ENCODE measurements around the gene RAD51B. TPM values are rescaled to one million over a fixed set of nuclear protein-coding genes. Genes with fewer than 3 reads are reported as not detected.
"Not testable (repeated sequence)": the region's sequence is repeated elsewhere in the genome, so short reads cannot be mapped to it uniquely, and the experiment has no call there.

Gene RAD51B
- total RNA-seq, 1 donor from 2014 or later: 2.5 TPM

GRCh38 chr14:68749487-68750475 is 930.2 kb downstream of the RAD51B start:
- intact Hi-C loops (cut with DNase I): no loop called here
- ATAC-seq (ENCODE audit: poor library complexity): no peak
- no peak for DNase-seq

DNA sequence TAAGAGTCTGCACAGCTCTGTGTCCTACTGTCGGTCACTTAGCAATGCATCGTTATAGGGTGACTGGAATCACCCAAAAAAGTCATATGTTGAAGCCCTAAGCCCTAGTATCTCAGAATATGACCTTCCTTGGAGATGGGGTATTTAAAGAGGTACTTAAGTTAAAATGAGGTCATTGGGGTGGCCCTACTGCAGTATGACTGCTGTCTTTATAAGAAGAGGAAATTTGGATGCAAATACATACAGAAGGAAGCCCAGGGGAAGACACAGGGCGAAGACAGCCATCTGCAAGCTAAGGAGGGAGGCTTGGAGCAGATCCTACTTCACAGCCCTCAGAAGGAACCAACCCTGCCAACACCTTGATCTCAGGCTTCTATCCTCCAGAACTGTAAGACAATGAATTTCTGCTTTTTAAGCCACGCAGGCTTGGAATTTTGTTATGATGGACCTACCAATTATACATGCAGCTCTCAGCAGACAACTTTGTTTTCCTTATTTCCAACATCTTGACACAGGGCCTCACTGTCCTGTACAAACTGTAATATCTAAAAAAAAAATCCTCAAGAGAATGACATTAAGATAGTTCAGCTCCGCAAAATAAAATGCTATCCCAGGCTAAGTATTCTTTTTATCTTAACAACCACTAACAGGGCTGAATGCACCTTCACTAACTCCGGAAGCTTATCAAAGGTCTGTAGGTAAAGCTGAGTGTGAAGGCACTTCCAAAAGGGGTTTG is 932.9 kb downstream of the RAD51B start:
- ATAC-seq (ENCODE audit: poor library complexity) (no peak), DNase-seq (no peak)
- intact Hi-C loops (cut with DNase I): no loop called here

- no peak for ATAC-seq (ENCODE audit: poor library complexity)
These were observed 934.1 kb downstream of the RAD51B start for GRCh38 chr14:68753690-68754089.

DNA sequence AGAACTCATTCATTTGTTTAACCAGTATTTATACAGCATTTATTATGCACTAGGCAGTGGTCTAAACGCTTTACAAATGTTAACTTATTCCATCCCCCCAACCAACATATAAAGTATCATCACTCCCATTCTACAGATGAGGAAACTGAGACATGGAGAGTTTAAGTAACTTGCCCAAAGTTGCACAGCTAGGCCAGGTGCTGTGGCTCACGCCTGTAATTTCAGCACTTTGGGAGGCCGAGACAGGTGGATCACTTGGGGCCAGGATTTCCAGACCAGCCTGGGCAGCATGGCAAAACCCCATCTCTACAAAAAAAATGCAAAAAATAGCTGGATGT is 935.4 kb downstream of the RAD51B start:
- intact Hi-C loops (cut with DNase I): no loop called here
- no peak for DNase-seq
- no peak for ATAC-seq (ENCODE audit: poor library complexity)

More at GRCh38 chr14:68753690-68754089, 934.1 kb downstream of the RAD51B start:
- DNase-seq: no peak
- intact Hi-C loops (cut with DNase I): no loop called here

GRCh38 chr14:68756000-68756481 is 936.5 kb downstream of the RAD51B start:
- no peak for DNase-seq
- intact Hi-C loops (cut with DNase I): no loop called here
- ATAC-seq (ENCODE audit: poor library complexity): no peak

DNA sequence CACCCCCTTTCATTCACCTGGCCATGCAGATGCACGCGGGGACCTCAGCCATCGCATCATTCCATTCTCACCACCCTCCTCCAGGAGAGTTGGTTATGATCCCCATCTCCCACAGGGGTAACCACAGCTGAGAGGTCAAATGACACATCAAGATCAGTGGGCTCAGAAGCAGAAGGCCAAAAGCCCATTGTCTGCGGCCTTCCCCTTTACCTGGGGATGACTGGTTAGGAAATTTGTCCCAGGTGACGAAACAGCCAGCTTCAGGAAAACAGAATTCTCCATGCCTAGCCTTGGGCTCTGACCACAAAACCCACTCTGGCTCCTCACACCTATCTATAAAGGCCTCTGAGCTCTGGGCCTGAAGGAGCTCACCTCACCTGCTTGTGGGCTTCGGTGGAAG is 937.2 kb downstream of the RAD51B start:
- no peak for DNase-seq
- ATAC-seq (ENCODE audit: poor library complexity): no peak
- intact Hi-C loops (cut with DNase I): no loop called here

GRCh38 chr14:68757618-68758081 is 938.1 kb downstream of the RAD51B start:
- ATAC-seq (ENCODE audit: poor library complexity): peak; percentile 67
- intact Hi-C loops (cut with DNase I): no loop called here
- peak; percentile 73 for DNase-seq

DNA sequence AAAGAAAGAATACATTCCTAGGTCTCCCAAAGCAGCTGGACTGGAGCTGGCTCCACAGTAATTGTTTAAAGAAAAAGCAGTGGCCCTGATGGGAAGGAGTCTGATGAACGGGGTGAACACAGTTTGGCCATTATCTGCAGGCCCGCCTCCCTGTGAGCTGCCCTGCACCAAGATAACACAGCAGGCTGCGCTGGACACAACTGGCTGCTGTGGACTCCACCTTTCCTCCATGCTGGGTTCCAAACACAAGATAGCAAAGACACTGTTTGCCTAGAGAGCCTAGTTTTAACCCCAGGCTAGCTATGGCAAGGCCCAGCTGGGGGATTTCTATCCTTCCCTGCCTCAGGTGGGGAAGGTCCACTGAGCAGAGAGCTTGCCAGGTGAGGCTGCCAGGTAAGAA is 938.7 kb downstream of the RAD51B start:
- intact Hi-C loops (cut with DNase I): no loop called here
- ATAC-seq (ENCODE audit: poor library complexity): no peak
- DNase-seq: no peak

- ATAC-seq (ENCODE audit: poor library complexity) (no peak), DNase-seq (no peak)
- intact Hi-C loops (cut with DNase I): no loop called here
These were observed 939.5 kb downstream of the RAD51B start for GRCh38 chr14:68759017-68759560.

GRCh38 chr14:68759937-68760336 is 940.4 kb downstream of the RAD51B start:
- intact Hi-C loops (cut with DNase I): no loop called here
- no peak for ATAC-seq (ENCODE audit: poor library complexity)
- no peak for DNase-seq

- no peak for ATAC-seq (ENCODE audit: poor library complexity)
- intact Hi-C loops (cut with DNase I): no loop called here
These were observed 941.2 kb downstream of the RAD51B start for GRCh38 chr14:68760761-68761160.

DNA sequence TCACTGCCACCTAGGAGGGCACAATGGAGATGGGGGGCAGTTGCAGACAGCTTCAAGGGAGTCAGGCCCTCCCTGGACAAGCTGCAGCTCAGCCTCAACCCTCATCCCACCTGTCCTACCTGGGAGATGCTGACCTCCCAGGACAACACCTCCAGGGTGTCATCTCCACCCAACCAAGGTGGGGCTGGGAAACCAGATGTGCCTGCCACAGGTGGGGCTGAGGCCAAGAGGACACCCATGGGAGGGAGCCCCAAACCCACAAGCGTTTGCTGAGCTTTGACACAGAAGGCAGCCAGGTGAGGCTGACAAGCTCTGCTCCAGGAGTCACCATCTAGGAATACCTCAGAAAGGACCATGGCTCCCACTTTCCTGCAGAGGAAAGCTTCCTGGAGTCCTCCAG is 941.8 kb downstream of the RAD51B start:
- DNase-seq (no peak), ATAC-seq (ENCODE audit: poor library complexity) (no peak)
- intact Hi-C loops (cut with DNase I): no loop called here

More at GRCh38 chr14:68760761-68761160, 941.2 kb downstream of the RAD51B start:
- no peak for DNase-seq

GRCh38 chr14:68762953-68763764 is 943.6 kb downstream of the RAD51B start:
- ATAC-seq (ENCODE audit: poor library complexity) (peak; percentile 88), DNase-seq (peak; percentile 85)
- intact Hi-C loops (cut with DNase I): no loop called here

DNA sequence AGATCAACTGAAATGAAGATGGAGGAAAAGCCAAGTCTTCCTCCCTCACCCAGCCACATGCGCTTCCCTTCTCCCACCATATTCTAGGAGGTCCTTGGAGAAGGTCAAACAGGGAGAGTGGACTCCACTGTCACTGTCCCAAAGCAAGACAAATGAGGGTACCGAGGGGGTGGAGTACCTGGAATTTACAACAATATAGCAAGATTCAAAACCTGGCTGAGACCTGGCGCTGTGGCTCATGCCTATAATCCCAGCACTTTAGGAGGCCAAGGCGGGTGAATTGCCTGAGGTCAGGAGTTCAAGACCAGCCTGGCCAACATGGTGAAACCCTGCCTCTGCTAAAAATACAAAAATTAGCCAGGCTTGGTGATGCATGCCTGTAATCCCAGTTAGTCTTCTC is 944.3 kb downstream of the RAD51B start:
- ATAC-seq (ENCODE audit: poor library complexity); intact Hi-C loops (cut with DNase I); DNase-seq: not testable (repeated sequence)

DNA sequence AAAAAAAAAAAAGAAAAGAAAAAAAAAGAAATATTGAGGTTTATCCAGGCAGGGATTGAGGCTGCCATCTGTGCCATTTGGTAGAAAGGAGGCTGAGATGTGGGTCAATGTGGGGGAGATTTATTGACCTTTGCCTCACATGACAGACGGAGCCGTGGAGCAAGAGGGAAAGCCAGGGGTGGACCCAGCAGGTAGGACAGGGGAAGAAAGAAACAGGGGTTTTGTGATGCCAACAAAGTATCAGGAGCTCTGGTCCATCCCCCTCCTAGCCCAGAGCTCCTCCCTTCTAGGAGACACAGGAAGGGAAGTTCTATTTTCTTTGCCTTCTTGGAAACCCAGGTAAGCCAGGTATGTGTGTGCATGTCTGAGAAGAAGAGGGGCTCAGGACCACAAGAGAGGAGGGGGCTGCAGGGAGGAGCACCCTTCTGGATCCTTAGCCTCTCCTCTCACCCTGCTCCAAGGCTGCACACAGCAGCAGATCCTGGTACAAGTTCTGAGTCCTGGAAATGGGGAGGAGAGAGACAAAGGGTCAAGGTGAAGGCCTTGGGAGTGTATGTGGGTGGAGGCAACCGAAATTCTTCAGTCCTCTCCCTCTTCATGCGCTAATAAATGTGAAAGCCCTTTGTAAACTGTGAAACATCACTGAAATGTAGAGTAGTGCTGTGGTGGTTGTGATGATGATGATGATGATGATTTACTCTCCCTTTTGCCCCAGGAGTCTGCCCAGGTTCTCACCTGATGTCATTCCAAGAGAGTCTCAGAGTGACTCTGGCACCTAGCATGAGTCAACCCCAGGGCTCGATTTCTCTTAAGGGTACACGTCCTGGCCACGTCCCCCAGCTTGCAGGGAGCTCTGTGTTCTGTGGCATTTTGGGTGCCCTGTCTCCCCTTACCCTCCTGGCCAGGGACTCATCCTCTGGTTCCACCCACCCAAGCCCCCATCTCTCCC is 947.0 kb downstream of the RAD51B start:
- no peak for ATAC-seq (ENCODE audit: poor library complexity)
- intact Hi-C loops (cut with DNase I): no loop called here
- no peak for DNase-seq

DNA sequence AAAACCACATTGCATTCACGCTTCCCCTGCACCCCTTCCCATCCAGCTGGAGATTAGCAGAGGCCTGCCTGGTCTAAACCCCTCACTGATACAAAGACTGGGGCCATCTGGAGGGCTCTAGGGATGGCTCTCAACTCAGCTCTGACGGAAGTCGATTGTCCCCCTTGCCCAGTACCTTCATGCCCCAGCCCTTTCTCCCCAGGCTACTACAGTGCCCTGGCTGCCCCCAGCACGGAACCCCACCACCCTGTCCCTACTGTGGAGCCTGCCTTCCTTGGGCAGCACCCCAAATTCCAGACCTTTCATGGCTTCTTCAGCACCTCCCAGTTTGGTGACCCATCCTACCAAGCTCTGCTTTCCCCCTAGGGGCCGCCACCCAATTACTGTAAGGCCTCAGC is 947.7 kb downstream of the RAD51B start:
- no peak for DNase-seq
- intact Hi-C loops (cut with DNase I): no loop called here
- ATAC-seq (ENCODE audit: poor library complexity): no peak

- intact Hi-C loops (cut with DNase I): no loop called here
- ATAC-seq (ENCODE audit: poor library complexity): no peak
- DNase-seq: no peak
These were observed 948.7 kb downstream of the RAD51B start for GRCh38 chr14:68768316-68768715.

Measured in Right ventricle myocardium superior (tissue), 1 donor.